Ascending aorta (tissue), 2 donors: ENCODE data around the gene POGLUT2. TPM values are rescaled to one million over a fixed set of nuclear protein-coding genes. Genes with fewer than 3 reads are reported as not detected.

Experiments used
- DNase-seq, 2 donors: peaks; one replicate each; pipeline ENCODE4 v3.0.0-alpha.2; 2019; ENCODE audit warnings: low spot score in 2 of 2
- H3K27ac ChIP-seq, 2 donors: fragments of 200-600 bp; sonication (generic); one replicate each; pipeline ENCODE4 v1.5.1; 2016 to 2017; ENCODE audit warnings: mild to moderate bottlenecking in 1 of 2
- H3K27me3 ChIP-seq: fragments of 200-600 bp; sonication (generic); one replicate; pipeline ENCODE4 v1.5.1; 2017
- H3K36me3 ChIP-seq, 2 donors: fragments of 200-600 bp; sonication (generic); one replicate each; pipeline ENCODE4 v1.5.1; 2016
- H3K4me1 ChIP-seq, 2 donors: fragments of 200-600 bp; sonication (generic); one replicate each; pipeline ENCODE4 v1.5.1; 2016 to 2017; ENCODE audit warnings: mild to moderate bottlenecking in 1 of 2
- H3K4me3 ChIP-seq, 2 donors: fragments of 200-600 bp; sonication (generic); one replicate each; pipeline ENCODE4 v1.5.1; 2016 to 2017; ENCODE audit warnings: mild to moderate bottlenecking in 1 of 2
- H3K9me3 ChIP-seq, 2 donors: fragments of 200-600 bp; sonication (generic); one replicate each; pipeline ENCODE4 v1.5.1; 2016
- CTCF ChIP-seq, 3 experiments: fragments of 200-600 bp in 2 of 3; fragments of 450-650 bp in 1 of 3; sonication (generic) in 2 of 3; IDR thresholded peaks; one replicate each; pipeline ENCODE4 v1.5.1; 2016 to 2019; ENCODE audit warnings: antibody characterized with exemption in 3 of 3, mild to moderate bottlenecking in 1 of 3, moderate library complexity in 1 of 3
- intact Hi-C: fragments of 100-400 bp; cut with DNase I; formaldehyde crosslinking; loops from one replicate; pipeline ENCODE4 v1.15.1; 2023
- total RNA-seq: library from RNA; depleted of rRNA; stranded (reverse); fragments of >200 nt; gene quantifications from one replicate; pipeline ENCODE4 v1.1.0, GENCODE V29; 2016

POGLUT2 gene
- total RNA-seq, 1 donor from 2014 or later = 38.0 TPM

- intact Hi-C loops = loop anchor here (2.0 to 10.0 kb wide), 3 partner anchors 73 to 377 kb away; partner anchors contain the start of gene TPP2
- peaks cover 4 to 9% of the 10 kb centered on the region in 2 donors for H3K4me1 ChIP-seq
- no peak overlapping the region for H3K4me3 ChIP-seq
- peaks cover 0 to 7% of the 10 kb centered on the region in 2 donors for H3K36me3 ChIP-seq
- H3K27me3 ChIP-seq = no peaks in the 10 kb centered on the region
- TF ChIP-seq CTCF (IDR thresholded peaks at IDR 0.05) = no peak
- H3K27ac ChIP-seq = no peak overlapping the region
- no peaks in the 10 kb centered on the region for H3K9me3 ChIP-seq
- no peak for DNase-seq
These were observed 27.3 kb downstream of the POGLUT2 start for GRCh38 chr13:102771298-102772041.

GRCh38 chr13:102770435-102770834 is 28.3 kb downstream of the POGLUT2 start:
- DNase-seq = no peak
- Histone ChIP-seq H3K4me1 (peaks cover 4 to 9% of the 10 kb centered on the region in 2 donors), H3K27ac (no peak overlapping the region), H3K27me3 (no peaks in the 10 kb centered on the region), H3K4me3 (no peak overlapping the region), H3K36me3 (peaks cover 0 to 7% of the 10 kb centered on the region in 2 donors), H3K9me3 (no peaks in the 10 kb centered on the region)
- intact Hi-C loops = loop anchor here (10.0 kb wide), 1 partner anchor 376 kb away; no protein-coding TSS in a partner anchor
- TF ChIP-seq CTCF (IDR thresholded peaks at IDR 0.05) = no peak

- intact Hi-C loops = loop anchor here (10.0 kb wide), 1 partner anchor 375 kb away; no protein-coding TSS in a partner anchor
- H3K9me3 ChIP-seq = no peaks in the 10 kb centered on the region
- H3K27me3 ChIP-seq = no peaks in the 10 kb centered on the region
- DNase-seq = no peak
- no peak overlapping the region for H3K27ac ChIP-seq
- no peak overlapping the region for H3K4me3 ChIP-seq
- no peak for TF ChIP-seq CTCF (IDR thresholded peaks at IDR 0.05)
- H3K4me1 ChIP-seq = peaks cover 4 to 9% of the 10 kb centered on the region in 2 donors
- H3K36me3 ChIP-seq = peaks cover 0 to 7% of the 10 kb centered on the region in 2 donors
These were observed 29.1 kb downstream of the POGLUT2 start for GRCh38 chr13:102769679-102770078.

GRCh38 chr13:102768909-102769308 is 29.9 kb downstream of the POGLUT2 start:
- no peak overlapping the region for H3K4me3 ChIP-seq
- no peak overlapping the region for H3K27ac ChIP-seq
- no peaks in the 10 kb centered on the region for H3K9me3 ChIP-seq
- no peaks in the 10 kb centered on the region for H3K27me3 ChIP-seq
- no peak for TF ChIP-seq CTCF (IDR thresholded peaks at IDR 0.05)
- DNase-seq = no peak
- H3K36me3 ChIP-seq = peaks cover 0 to 7% of the 10 kb centered on the region in 2 donors
- intact Hi-C loops = no loop called here
- peaks cover 4 to 6% of the 10 kb centered on the region in 2 donors for H3K4me1 ChIP-seq

- no peak overlapping the region for H3K4me3 ChIP-seq
- no peaks in the 10 kb centered on the region for H3K27me3 ChIP-seq
- peaks cover 0 to 7% of the 10 kb centered on the region in 2 donors for H3K36me3 ChIP-seq
- intact Hi-C loops = no loop called here
- DNase-seq = no peak
- no peak for TF ChIP-seq CTCF (IDR thresholded peaks at IDR 0.05)
- H3K27ac ChIP-seq = no peak overlapping the region
- H3K4me1 ChIP-seq = no peaks in the 10 kb centered on the region
- no peaks in the 10 kb centered on the region for H3K9me3 ChIP-seq
These were observed 35.0 kb downstream of the POGLUT2 start for GRCh38 chr13:102763741-102764140.
